ENCODE data around the gene MICAL1. TPM values are rescaled to one million over a fixed set of nuclear protein-coding genes. Genes with fewer than 3 reads are reported as not detected.
A peak's percentile ranks its signal among the peaks of the same experiment; 100 is the strongest.

MICAL1 gene
- total RNA-seq, 1 experiment from 2014 or later, result 10.8 TPM

GRCh38 chr6:109397020-109397419, 58.6 kb downstream of the MICAL1 start:
- no peaks in the 10 kb centered on the region for H3K9me3 ChIP-seq (ENCODE audit: insufficient read depth, low read depth)
- no peak overlapping the region for H3K27ac ChIP-seq
- H3K79me2 ChIP-seq (ENCODE audit: low read depth), result no peaks in the 10 kb centered on the region
- H2AFZ ChIP-seq, result no peak overlapping the region
- no peak overlapping the region for H3K4me3 ChIP-seq
- ChIA-PET POLR2A (ENCODE audit: unreplicated experiment) (interaction anchor here (0.7 kb wide), 1 partner anchor 209 kb away, joined by 7 read pairs; no protein-coding TSS in a partner anchor), CTCF (no interaction called here)
- H3K4me1 ChIP-seq (replicated peaks; ENCODE audit: insufficient read depth), result 0 out of 2 replicates have a peak, but pooled peaks cover 5% of the 10 kb centered on the region
- no peaks in the 10 kb centered on the region for H3K36me3 ChIP-seq (ENCODE audit: low read depth)
- no peaks in the 10 kb centered on the region for H3K27me3 ChIP-seq (ENCODE audit: insufficient read depth, low read depth)
- no peaks in the 10 kb centered on the region for H4K20me1 ChIP-seq (ENCODE audit: insufficient read depth)
- TF ChIP-seq EZH2 (IDR thresholded peaks at IDR 0.05; ENCODE audit: low read depth), result no peak
- peak; percentile 64 for TF ChIP-seq CTCF (conservative IDR thresholded peaks at IDR 0.05)
- DNase-seq, result no peak
- H3F3A ChIP-seq (ENCODE audit: insufficient read depth, low read depth), result 0 out of 2 replicates have a peak, but pooled peaks cover 8% of the 10 kb centered on the region
- no peak overlapping the region for H3K4me2 ChIP-seq
- no peaks in the 10 kb centered on the region for H3K9me2 ChIP-seq (ENCODE audit: insufficient read depth)
- intact Hi-C loops (cut with micrococcal nuclease; ENCODE audit: unreplicated experiment), result loop anchor here (5.0 kb wide), 1 partner anchor 855 kb away; no protein-coding TSS in a partner anchor
- BruUV-seq (replicated peaks), result no TSS peak

GRCh38 chr6:109396046-109396718, 59.4 kb downstream of the MICAL1 start:
- BruUV-seq (replicated peaks), result no TSS peak
- CTCF ChIA-PET, result interaction anchor here (0.5 kb wide), 1 partner anchor 18 kb away, joined by 6 read pairs; no protein-coding TSS in a partner anchor
- intact Hi-C loops (cut with micrococcal nuclease; ENCODE audit: unreplicated experiment), result loop anchor here (5.0 kb wide), 1 partner anchor 854 kb away; no protein-coding TSS in a partner anchor

More at GRCh38 chr6:109396046-109396718, 59.4 kb downstream of the MICAL1 start:
- Histone ChIP-seq H3K9me2 (ENCODE audit: insufficient read depth) (no peaks in the 10 kb centered on the region), H3K36me3 (ENCODE audit: low read depth) (no peaks in the 10 kb centered on the region), H3K9me3 (ENCODE audit: insufficient read depth, low read depth) (no peaks in the 10 kb centered on the region), H3F3A (ENCODE audit: insufficient read depth, low read depth) (0 out of 2 replicates have a peak, but pooled peaks cover 8% of the 10 kb centered on the region), H3K4me1 (replicated peaks; ENCODE audit: insufficient read depth) (0 out of 2 replicates have a peak, but pooled peaks cover 5% of the 10 kb centered on the region), H3K27ac (no peak overlapping the region), H3K4me3 (no peak overlapping the region), H2AFZ (no peak overlapping the region), H3K4me2 (no peak overlapping the region), H3K27me3 (ENCODE audit: insufficient read depth, low read depth) (no peaks in the 10 kb centered on the region), H4K20me1 (ENCODE audit: insufficient read depth) (no peaks in the 10 kb centered on the region), H3K79me2 (ENCODE audit: low read depth) (no peaks in the 10 kb centered on the region)
- POLR2A ChIA-PET (ENCODE audit: unreplicated experiment), result no interaction called here
- no peak for DNase-seq
- TF ChIP-seq CTCF (conservative IDR thresholded peaks at IDR 0.05) (no peak), EZH2 (IDR thresholded peaks at IDR 0.05; ENCODE audit: low read depth) (no peak)

Other genes with a start within 250 kb of the MICAL1 start
- 170 and 210 TPM in 2 replicates for gene CD164, start 73.3 kb downstream of the MICAL1 start, total RNA-seq (2021)
- gene PPIL6, start 15.1 kb downstream of the MICAL1 start, total RNA-seq (2021), result 13.0 and 15.5 TPM in 2 replicates
- 8.2 and 10.3 TPM in 2 replicates for gene SMPD2, start 15.0 kb downstream of the MICAL1 start, total RNA-seq (2021)
- gene ZBTB24, start 27.4 kb upstream of the MICAL1 start, total RNA-seq (2021), result 5.4 and 7.2 TPM in 2 replicates
- 6.4 and 7.4 TPM in 2 replicates for gene AK9, start 235.4 kb upstream of the MICAL1 start, total RNA-seq (2021)
- 15.4 and 16.5 TPM in 2 replicates for gene FIG4, start 235.5 kb upstream of the MICAL1 start, total RNA-seq (2021)

Measured in PC-9 (cell line).